HG03095 (cell line): ENCODE results near the gene USP54.
"Not testable (repeated sequence)": the region's sequence is repeated elsewhere in the genome, so short reads cannot be mapped to it uniquely, and the experiment has no call there.

Experiments
- ATAC-seq: cut with Tn5 transposase; IDR thresholded peaks from one replicate; pipeline ENCODE4 v1.9.1; 2021; ENCODE audit warnings: moderate library complexity; ENCODE audit not compliant: unreplicated experiment

The USP54 gene

GRCh38 chr10:73590881-73591799 is at the start of gene USP54:
Gene USP54, minus strand, starts transcription at chr10:73591342. Its CDS starts 15,684 bp downstream, at chr10:73575658.
- no peak for ATAC-seq

GRCh38 chr10:73639286-73639685 is 48.1 kb upstream of the USP54 start:
- ATAC-seq: no peak

- no peak for ATAC-seq
Measured at GRCh38 chr10:73635781-73636180, 44.6 kb upstream of the USP54 start.

- ATAC-seq: no peak
Measured at GRCh38 chr10:73634421-73634820, 43.3 kb upstream of the USP54 start.

- ATAC-seq: no peak
Measured at GRCh38 chr10:73629165-73629564, 38.0 kb upstream of the USP54 start.

GRCh38 chr10:73628405-73628804 is 37.3 kb upstream of the USP54 start:
- no peak for ATAC-seq

GRCh38 chr10:73627300-73627699 is 36.2 kb upstream of the USP54 start:
- ATAC-seq: no peak

- ATAC-seq: peak; percentile 96
Measured at GRCh38 chr10:73625884-73626752, 35.0 kb upstream of the USP54 start.

- ATAC-seq: peak; percentile 32
Measured at GRCh38 chr10:73625004-73625883, 34.1 kb upstream of the USP54 start.

GRCh38 chr10:73623056-73623455 is 31.9 kb upstream of the USP54 start:
- ATAC-seq: no peak

GRCh38 chr10:73620974-73621373 is 29.8 kb upstream of the USP54 start:
- ATAC-seq: not testable (repeated sequence)

- not testable (repeated sequence) for ATAC-seq
Measured at GRCh38 chr10:73617143-73617542, 26.0 kb upstream of the USP54 start.

GRCh38 chr10:73614720-73615119 is 23.6 kb upstream of the USP54 start:
- ATAC-seq: no peak

- no peak for ATAC-seq
Measured at GRCh38 chr10:73609116-73609515, 18.0 kb upstream of the USP54 start.

- ATAC-seq: no peak
Measured at GRCh38 chr10:73601486-73601921, 10.4 kb upstream of the USP54 start.

- ATAC-seq: no peak
Measured at GRCh38 chr10:73597346-73597745, 6.2 kb upstream of the USP54 start.

- no peak for ATAC-seq
Measured at GRCh38 chr10:73593812-73594211, 2.7 kb upstream of the USP54 start.

GRCh38 chr10:73593110-73593509 is 2.0 kb upstream of the USP54 start:
- ATAC-seq: no peak

- no peak for ATAC-seq
Measured at GRCh38 chr10:73591935-73592699, 975 bp upstream of the USP54 start.

GRCh38 chr10:73589563-73590126 is 1.5 kb downstream of the USP54 start:
- ATAC-seq: no peak
